Liver (tissue), 9 donors: ENCODE data around the gene ANTXR1. TPM values are rescaled to one million over a fixed set of nuclear protein-coding genes. Genes with fewer than 3 reads are reported as not detected.

ENCODE experiments used
- DNase-seq: peaks from one replicate; pipeline ENCODE4 v3.0.0-alpha.2; 2017; ENCODE audit warnings: low spot score
- H3K27ac ChIP-seq, 2 donors: one replicate each; pipeline ENCODE4 v1.7.0; 2013; ENCODE audit warnings: inconsistent platforms in 2 of 2, low read length in 2 of 2, control low read depth in 1 of 2, low read depth in 1 of 2, mild to moderate bottlenecking in 1 of 2
- H3K27me3 ChIP-seq, 4 donors: one replicate each; pipeline versions ENCODE4 v1.6.1 to v1.7.0; 2013; ENCODE audit warnings: low read length in 3 of 4, inconsistent platforms in 1 of 4, mild to moderate bottlenecking in 1 of 4, moderate library complexity in 1 of 4; ENCODE audit not compliant: control insufficient read depth in 4 of 4, insufficient read depth in 4 of 4
- H3K36me3 ChIP-seq, 4 donors: one replicate each; pipeline versions ENCODE4 v1.6.1 to v1.7.0; 2013; ENCODE audit warnings: low read length in 3 of 4, mild to moderate bottlenecking in 3 of 4, low read depth in 1 of 4, moderate library complexity in 1 of 4; ENCODE audit not compliant: control insufficient read depth in 4 of 4, insufficient read depth in 3 of 4
- H3K4me1 ChIP-seq, 4 donors: one replicate each; pipeline versions ENCODE4 v1.6.1 to v1.7.0; 2013; ENCODE audit warnings: low read length in 3 of 4, mild to moderate bottlenecking in 3 of 4, moderate library complexity in 1 of 4; ENCODE audit not compliant: control insufficient read depth in 4 of 4, insufficient read depth in 4 of 4
- H3K4me3 ChIP-seq, 3 donors: one replicate each; pipeline versions ENCODE4 v1.6.1 to v1.7.0; 2013; ENCODE audit warnings: low read length in 3 of 3, control low read depth in 1 of 3, low read depth in 1 of 3, mild to moderate bottlenecking in 1 of 3
- H3K9ac ChIP-seq, 2 donors: one replicate each; pipeline ENCODE4 v1.7.0; 2013; ENCODE audit warnings: low read length in 2 of 2, mild to moderate bottlenecking in 2 of 2, moderate library complexity in 2 of 2, control low read depth in 1 of 2, low read depth in 1 of 2
- H3K9me3 ChIP-seq, 4 donors: one replicate each; pipeline versions ENCODE4 v1.6.1 to v1.7.0; 2013; ENCODE audit warnings: low read length in 3 of 4; ENCODE audit not compliant: control insufficient read depth in 4 of 4
- EGR1 ChIP-seq, 2 donors: IDR thresholded peaks; 2 replicates each; pipeline ENCODE4 v1.6.1; 2016 to 2018; ENCODE audit warnings: antibody characterized with exemption in 2 of 2, low read depth in 2 of 2
- FOXA1 ChIP-seq: IDR thresholded peaks from 2 replicates; pipeline ENCODE4 v1.6.1; 2016; ENCODE audit warnings: antibody characterized with exemption
- FOXA2 ChIP-seq: IDR thresholded peaks from 2 replicates; pipeline ENCODE4 v1.6.1; 2016; ENCODE audit warnings: antibody characterized with exemption
- GABPA ChIP-seq, 2 donors: IDR thresholded peaks in 1 of 2; conservative IDR thresholded peaks in 1 of 2; 2 replicates each; pipeline ENCODE4 v1.6.1; 2016; ENCODE audit warnings: antibody characterized with exemption in 2 of 2, mild to moderate bottlenecking in 1 of 2, moderate library complexity in 1 of 2
- HNF4A ChIP-seq, 2 donors: conservative IDR thresholded peaks; 2 replicates each; pipeline ENCODE4 v1.6.1; 2016; ENCODE audit warnings: antibody characterized with exemption in 2 of 2, mild to moderate bottlenecking in 2 of 2
- HNF4G ChIP-seq: IDR thresholded peaks from 2 replicates; pipeline ENCODE4 v1.6.1; 2016; ENCODE audit warnings: antibody characterized with exemption
- JUND ChIP-seq, 2 donors: IDR thresholded peaks; 2 replicates each; pipeline ENCODE4 v1.6.1; 2016; ENCODE audit warnings: antibody characterized with exemption in 2 of 2
- NR2F2 ChIP-seq: IDR thresholded peaks from 2 replicates; pipeline ENCODE4 v1.6.1; 2016; ENCODE audit warnings: antibody characterized with exemption
- RAD21 ChIP-seq, 2 donors: IDR thresholded peaks; 2 replicates each; pipeline ENCODE4 v1.6.1; 2016; ENCODE audit warnings: antibody characterized with exemption in 2 of 2, mild to moderate bottlenecking in 2 of 2
- RXRA ChIP-seq, 2 donors: IDR thresholded peaks; 2 replicates each; pipeline ENCODE4 v1.6.1; 2017 to 2018; ENCODE audit warnings: antibody characterized with exemption in 2 of 2, mild to moderate bottlenecking in 1 of 2
- SP1 ChIP-seq: IDR thresholded peaks from 2 replicates; pipeline ENCODE4 v1.6.1; 2018; ENCODE audit warnings: antibody characterized with exemption, mild to moderate bottlenecking
- TAF1 ChIP-seq: conservative IDR thresholded peaks from 2 replicates; pipeline ENCODE4 v1.6.1; 2016; ENCODE audit warnings: antibody characterized with exemption, mild to moderate bottlenecking
- YY1 ChIP-seq: IDR thresholded peaks from 2 replicates; pipeline ENCODE4 v1.6.1; 2016; ENCODE audit warnings: antibody characterized with exemption, mild to moderate bottlenecking
- WGBS: extraction: QIAGEN DNeasy Blood & Tissue Kit; methylation state at CpG from one replicate; pipeline ENCODE4 v1.1.7; 2013; 5-methylcytosine and 5-hydroxymethylcytosine counted together
- polyA plus RNA-seq, 2 donors: library from polyadenylated mRNA; stranded (reverse) in 1 of 2; unstranded in 1 of 2; fragments of 200-250 nt in 1 of 2; fragments of >200 nt in 1 of 2; fragmentation: Nextera tagmentation in 1 of 2; extraction: Ambion mirVana in 1 of 2; gene quantifications; one replicate each; pipeline versions ENCODE4 v1.2.1 to v1.2.3, GENCODE V29; 2013 to 2015
- total RNA-seq, 2 donors: library from RNA; depleted of rRNA; stranded (reverse); fragments of >200 nt; gene quantifications; one replicate each; pipeline ENCODE4 v1.2.3, GENCODE V29; 2014
- TF ChIP-seq, protein P1 (sequence below): IDR thresholded peaks from 2 replicates; pipeline ENCODE4 v1.6.1; 2016; ENCODE audit warnings: antibody characterized with exemption
- TF ChIP-seq, protein P2 (sequence below): IDR thresholded peaks from 2 replicates; pipeline ENCODE4 v1.6.1; 2016; ENCODE audit warnings: antibody characterized with exemption, mild to moderate bottlenecking
- TF ChIP-seq, protein P3 (sequence below): fragments of 150-350 bp; IDR thresholded peaks from 2 replicates; pipeline ENCODE4 v1.5.1; 2017; ENCODE audit warnings: improper control_type of control experiment, low read depth, low read length; ENCODE audit not compliant: missing input control
- TF ChIP-seq, protein P4 (sequence below): IDR thresholded peaks from 2 replicates; pipeline ENCODE4 v1.6.1; 2016; ENCODE audit warnings: antibody characterized with exemption
- TF ChIP-seq, protein P5 (sequence below): IDR thresholded peaks from 2 replicates; pipeline ENCODE4 v1.6.1; 2016; ENCODE audit warnings: antibody characterized with exemption
- donor health status: healthy.
- donor health status: healthy.
- donor health status: healthy.
- donor health status: healthy.
- donor health status: healthy.

Gene ANTXR1
- total and polyA plus RNA-seq, 4 donors, result 0.60 to 3.6 (median 1.8) TPM

DNA sequence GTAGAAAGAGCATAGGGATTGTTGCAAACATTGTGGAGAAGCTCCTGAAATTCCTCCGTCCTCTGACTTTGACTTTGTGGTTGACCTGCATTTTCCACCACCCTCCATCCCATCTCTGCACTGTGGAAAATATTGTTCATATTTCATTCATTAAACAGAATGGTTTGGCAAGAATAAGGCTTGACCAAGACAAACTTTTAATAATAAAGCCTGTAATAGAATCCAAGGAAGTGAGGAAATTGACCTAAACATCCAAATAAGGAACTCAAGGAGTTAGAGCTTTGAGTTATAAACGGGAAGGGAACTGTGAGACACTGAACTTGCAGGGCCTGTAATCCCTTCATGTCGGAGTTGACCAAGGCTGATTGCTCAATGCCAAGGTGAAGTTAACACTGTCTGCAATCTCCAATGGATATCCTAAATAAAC is 258.9 kb downstream of the ANTXR1 start:
- peak in 1 of 2 donors; percentile 4 for TF ChIP-seq RXRA (IDR thresholded peaks at IDR 0.05)
- TF ChIP-seq RAD21 (IDR thresholded peaks at IDR 0.05), result peak in 1 of 2 donors; percentile 6
- TF ChIP-seq SP1, result no peak
- TF ChIP-seq, protein P1, sequence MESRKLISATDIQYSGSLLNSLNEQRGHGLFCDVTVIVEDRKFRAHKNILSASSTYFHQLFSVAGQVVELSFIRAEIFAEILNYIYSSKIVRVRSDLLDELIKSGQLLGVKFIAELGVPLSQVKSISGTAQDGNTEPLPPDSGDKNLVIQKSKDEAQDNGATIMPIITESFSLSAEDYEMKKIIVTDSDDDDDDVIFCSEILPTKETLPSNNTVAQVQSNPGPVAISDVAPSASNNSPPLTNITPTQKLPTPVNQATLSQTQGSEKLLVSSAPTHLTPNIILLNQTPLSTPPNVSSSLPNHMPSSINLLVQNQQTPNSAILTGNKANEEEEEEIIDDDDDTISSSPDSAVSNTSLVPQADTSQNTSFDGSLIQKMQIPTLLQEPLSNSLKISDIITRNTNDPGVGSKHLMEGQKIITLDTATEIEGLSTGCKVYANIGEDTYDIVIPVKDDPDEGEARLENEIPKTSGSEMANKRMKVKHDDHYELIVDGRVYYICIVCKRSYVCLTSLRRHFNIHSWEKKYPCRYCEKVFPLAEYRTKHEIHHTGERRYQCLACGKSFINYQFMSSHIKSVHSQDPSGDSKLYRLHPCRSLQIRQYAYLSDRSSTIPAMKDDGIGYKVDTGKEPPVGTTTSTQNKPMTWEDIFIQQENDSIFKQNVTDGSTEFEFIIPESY, result no peak
- TF ChIP-seq JUND (IDR thresholded peaks at IDR 0.05), result peak; percentile 36 to 57
- TF ChIP-seq NR2F2, result peak; percentile 34
- Histone ChIP-seq H3K27me3 (peaks cover 0 to 7% (median 0%) of the 10 kb centered on the region in 4 donors), H3K36me3 (no peaks in the 10 kb centered on the region), H3K27ac (no peak overlapping the region), H3K9ac (no peak overlapping the region), H3K4me1 (peaks cover 0 to 4% (median 0%) of the 10 kb centered on the region in 4 donors), H3K9me3 (no peaks in the 10 kb centered on the region), H3K4me3 (no peak overlapping the region)
- WGBS, result 67% methylated on average over 3 of the region's 3 CpGs
- no peak for DNase-seq

DNA sequence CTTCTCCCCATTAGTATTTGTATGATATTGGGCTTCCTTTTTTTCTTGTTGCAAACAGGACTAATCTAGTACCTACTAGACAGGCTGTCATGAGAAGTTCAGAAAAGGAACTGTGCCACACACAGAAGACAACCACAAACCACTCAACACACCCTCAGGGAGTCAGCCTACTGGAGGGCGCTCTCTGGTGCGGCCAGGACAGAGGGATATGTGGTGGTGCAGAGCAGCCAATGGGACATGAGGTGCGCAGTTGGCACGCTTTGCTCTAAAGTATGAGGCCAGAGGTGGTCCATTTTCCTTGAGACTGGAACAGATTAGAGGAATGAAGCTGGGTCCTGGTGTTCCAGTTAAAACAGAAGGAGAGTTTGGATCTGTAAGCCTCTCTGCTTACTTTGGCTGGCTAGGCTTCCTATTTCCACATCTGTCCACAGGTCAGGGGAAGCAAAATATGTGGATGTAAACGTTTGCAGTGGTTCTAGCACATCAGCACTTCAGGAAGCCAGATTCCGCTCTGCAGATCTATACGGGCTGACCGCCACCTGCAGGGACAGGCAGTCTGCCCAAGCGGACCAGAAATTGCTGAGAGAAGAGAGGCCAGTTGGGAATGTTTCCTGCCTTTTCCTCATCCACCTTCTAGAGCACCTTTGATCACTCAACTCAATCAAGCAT is 260.0 kb downstream of the ANTXR1 start:
- no peak overlapping the region for H3K9ac ChIP-seq
- no peaks in the 10 kb centered on the region for H3K9me3 ChIP-seq
- H3K27ac ChIP-seq, result no peak overlapping the region
- H3K27me3 ChIP-seq, result peaks cover 0 to 7% (median 0%) of the 10 kb centered on the region in 4 donors
- DNase-seq, result no peak
- peaks cover 0 to 4% (median 0%) of the 10 kb centered on the region in 4 donors for H3K4me1 ChIP-seq
- 56% methylated on average over 9 of the region's 9 CpGs for WGBS
- H3K4me3 ChIP-seq, result no peak overlapping the region
- no peak for TF ChIP-seq YY1
- TF ChIP-seq FOXA2, result no peak
- no peak for TF ChIP-seq TAF1
- no peak for TF ChIP-seq EGR1 (IDR thresholded peaks at IDR 0.05; ENCODE audit: low read depth in 2 of 2)
- peak; percentile 52 to 56 for TF ChIP-seq HNF4A (conservative IDR thresholded peaks at IDR 0.05)
- no peak for TF ChIP-seq HNF4G
- no peak for TF ChIP-seq JUND (IDR thresholded peaks at IDR 0.05)
- TF ChIP-seq, protein P2, sequence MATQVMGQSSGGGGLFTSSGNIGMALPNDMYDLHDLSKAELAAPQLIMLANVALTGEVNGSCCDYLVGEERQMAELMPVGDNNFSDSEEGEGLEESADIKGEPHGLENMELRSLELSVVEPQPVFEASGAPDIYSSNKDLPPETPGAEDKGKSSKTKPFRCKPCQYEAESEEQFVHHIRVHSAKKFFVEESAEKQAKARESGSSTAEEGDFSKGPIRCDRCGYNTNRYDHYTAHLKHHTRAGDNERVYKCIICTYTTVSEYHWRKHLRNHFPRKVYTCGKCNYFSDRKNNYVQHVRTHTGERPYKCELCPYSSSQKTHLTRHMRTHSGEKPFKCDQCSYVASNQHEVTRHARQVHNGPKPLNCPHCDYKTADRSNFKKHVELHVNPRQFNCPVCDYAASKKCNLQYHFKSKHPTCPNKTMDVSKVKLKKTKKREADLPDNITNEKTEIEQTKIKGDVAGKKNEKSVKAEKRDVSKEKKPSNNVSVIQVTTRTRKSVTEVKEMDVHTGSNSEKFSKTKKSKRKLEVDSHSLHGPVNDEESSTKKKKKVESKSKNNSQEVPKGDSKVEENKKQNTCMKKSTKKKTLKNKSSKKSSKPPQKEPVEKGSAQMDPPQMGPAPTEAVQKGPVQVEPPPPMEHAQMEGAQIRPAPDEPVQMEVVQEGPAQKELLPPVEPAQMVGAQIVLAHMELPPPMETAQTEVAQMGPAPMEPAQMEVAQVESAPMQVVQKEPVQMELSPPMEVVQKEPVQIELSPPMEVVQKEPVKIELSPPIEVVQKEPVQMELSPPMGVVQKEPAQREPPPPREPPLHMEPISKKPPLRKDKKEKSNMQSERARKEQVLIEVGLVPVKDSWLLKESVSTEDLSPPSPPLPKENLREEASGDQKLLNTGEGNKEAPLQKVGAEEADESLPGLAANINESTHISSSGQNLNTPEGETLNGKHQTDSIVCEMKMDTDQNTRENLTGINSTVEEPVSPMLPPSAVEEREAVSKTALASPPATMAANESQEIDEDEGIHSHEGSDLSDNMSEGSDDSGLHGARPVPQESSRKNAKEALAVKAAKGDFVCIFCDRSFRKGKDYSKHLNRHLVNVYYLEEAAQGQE, result no peak
- TF ChIP-seq, protein P3, sequence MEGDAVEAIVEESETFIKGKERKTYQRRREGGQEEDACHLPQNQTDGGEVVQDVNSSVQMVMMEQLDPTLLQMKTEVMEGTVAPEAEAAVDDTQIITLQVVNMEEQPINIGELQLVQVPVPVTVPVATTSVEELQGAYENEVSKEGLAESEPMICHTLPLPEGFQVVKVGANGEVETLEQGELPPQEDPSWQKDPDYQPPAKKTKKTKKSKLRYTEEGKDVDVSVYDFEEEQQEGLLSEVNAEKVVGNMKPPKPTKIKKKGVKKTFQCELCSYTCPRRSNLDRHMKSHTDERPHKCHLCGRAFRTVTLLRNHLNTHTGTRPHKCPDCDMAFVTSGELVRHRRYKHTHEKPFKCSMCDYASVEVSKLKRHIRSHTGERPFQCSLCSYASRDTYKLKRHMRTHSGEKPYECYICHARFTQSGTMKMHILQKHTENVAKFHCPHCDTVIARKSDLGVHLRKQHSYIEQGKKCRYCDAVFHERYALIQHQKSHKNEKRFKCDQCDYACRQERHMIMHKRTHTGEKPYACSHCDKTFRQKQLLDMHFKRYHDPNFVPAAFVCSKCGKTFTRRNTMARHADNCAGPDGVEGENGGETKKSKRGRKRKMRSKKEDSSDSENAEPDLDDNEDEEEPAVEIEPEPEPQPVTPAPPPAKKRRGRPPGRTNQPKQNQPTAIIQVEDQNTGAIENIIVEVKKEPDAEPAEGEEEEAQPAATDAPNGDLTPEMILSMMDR, result peak; percentile 19
- no peak for TF ChIP-seq GABPA (IDR thresholded peaks at IDR 0.05 in 1 of 2, conservative IDR thresholded peaks at IDR 0.05 in 1 of 2)
- TF ChIP-seq, protein P4, sequence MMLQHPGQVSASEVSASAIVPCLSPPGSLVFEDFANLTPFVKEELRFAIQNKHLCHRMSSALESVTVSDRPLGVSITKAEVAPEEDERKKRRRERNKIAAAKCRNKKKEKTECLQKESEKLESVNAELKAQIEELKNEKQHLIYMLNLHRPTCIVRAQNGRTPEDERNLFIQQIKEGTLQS, result no peak
- TF ChIP-seq RAD21 (IDR thresholded peaks at IDR 0.05), result peak; percentile 71 to 78
- TF ChIP-seq NR2F2, result no peak
- TF ChIP-seq RXRA (IDR thresholded peaks at IDR 0.05), result no peak
- TF ChIP-seq, protein P5, sequence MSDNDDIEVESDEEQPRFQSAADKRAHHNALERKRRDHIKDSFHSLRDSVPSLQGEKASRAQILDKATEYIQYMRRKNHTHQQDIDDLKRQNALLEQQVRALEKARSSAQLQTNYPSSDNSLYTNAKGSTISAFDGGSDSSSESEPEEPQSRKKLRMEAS, result no peak
- no peak for TF ChIP-seq SP1
- TF ChIP-seq, protein P1, result no peak
- TF ChIP-seq FOXA1, result no peak
- H3K36me3 ChIP-seq, result no peaks in the 10 kb centered on the region
